Measurements from ENCODE around the gene ANGPTL2. TPM values are rescaled to one million over a fixed set of nuclear protein-coding genes. Genes with fewer than 3 reads are reported as not detected.

The ANGPTL2 gene
- total RNA-seq, 2 experiments from 2014 or later: not detected

- Histone ChIP-seq H3K36me3 (ENCODE audit: insufficient read depth, low read length) (no peaks in the 10 kb centered on the region), H3K79me2 (ENCODE audit: insufficient read depth, low read depth, low read length) (no peaks in the 10 kb centered on the region), H3K27ac (ENCODE audit: low read depth, low read length, poor library complexity, severe bottlenecking) (no peak overlapping the region), H3K4me3 (ENCODE audit: low read depth, low read length, poor library complexity, severe bottlenecking) (no peak overlapping the region), H3K4me2 (ENCODE audit: low read length) (no peak overlapping the region), H3K4me1 (ENCODE audit: insufficient read depth, low read length, poor library complexity, severe bottlenecking) (no peaks in the 10 kb centered on the region), H4K20me1 (ENCODE audit: insufficient read depth, low read length) (no peaks in the 10 kb centered on the region), H3K9me3 (ENCODE audit: low read length) (no peaks in the 10 kb centered on the region), H3K9me2 (ENCODE audit: insufficient read depth, low read length) (no peaks in the 10 kb centered on the region), H2AFZ (ENCODE audit: low read length) (no peak overlapping the region)
- intact Hi-C loops (cut with micrococcal nuclease; ENCODE audit: unreplicated experiment): no loop called here
- no peak for DNase-seq (ENCODE audit: low spot score)
- no TSS peak for BruUV-seq (replicated peaks)
- TF ChIP-seq CTCF (conservative IDR thresholded peaks at IDR 0.05; ENCODE audit: low read length) (no peak), EZH2phosphoT487 (IDR thresholded peaks at IDR 0.05; ENCODE audit: borderline replicate concordance, low read depth, low read length) (no peak)
- ChIA-PET CTCF (ENCODE audit: unreplicated experiment) (no interaction called here), POLR2A (no interaction called here)
Measured at GRCh38 chr9:127086771-127087170, 35.7 kb downstream of the ANGPTL2 start.

GRCh38 chr9:127085186-127085585, 37.2 kb downstream of the ANGPTL2 start:
- CTCF ChIA-PET (ENCODE audit: unreplicated experiment): no interaction called here

More at GRCh38 chr9:127085186-127085585, 37.2 kb downstream of the ANGPTL2 start:
- Histone ChIP-seq H4K20me1 (ENCODE audit: insufficient read depth, low read length) (no peaks in the 10 kb centered on the region), H3K9me3 (ENCODE audit: low read length) (no peaks in the 10 kb centered on the region), H3K79me2 (ENCODE audit: insufficient read depth, low read depth, low read length) (no peaks in the 10 kb centered on the region), H3K4me1 (ENCODE audit: insufficient read depth, low read length, poor library complexity, severe bottlenecking) (no peaks in the 10 kb centered on the region), H3K36me3 (ENCODE audit: insufficient read depth, low read length) (no peaks in the 10 kb centered on the region), H3K9me2 (ENCODE audit: insufficient read depth, low read length) (no peaks in the 10 kb centered on the region), H2AFZ (ENCODE audit: low read length) (no peak overlapping the region), H3K4me3 (ENCODE audit: low read depth, low read length, poor library complexity, severe bottlenecking) (no peak overlapping the region), H3K27ac (ENCODE audit: low read depth, low read length, poor library complexity, severe bottlenecking) (no peak overlapping the region), H3K4me2 (ENCODE audit: low read length) (no peak overlapping the region)
- BruUV-seq (replicated peaks): no TSS peak
- intact Hi-C loops (cut with micrococcal nuclease; ENCODE audit: unreplicated experiment): no loop called here
- TF ChIP-seq EZH2phosphoT487 (IDR thresholded peaks at IDR 0.05; ENCODE audit: borderline replicate concordance, low read depth, low read length) (no peak), CTCF (conservative IDR thresholded peaks at IDR 0.05; ENCODE audit: low read length) (no peak)
- DNase-seq (ENCODE audit: low spot score): no peak
- POLR2A ChIA-PET: no interaction called here
